IPS-NIHi11 (cell line): ENCODE results near the gene RBMS1.

Experiments used
- DNase-seq: peaks from one replicate; pipeline ENCODE4 v3.0.0; 2012; ENCODE audit warnings: mixed read lengths, low spot score

The RBMS1 gene

DNA sequence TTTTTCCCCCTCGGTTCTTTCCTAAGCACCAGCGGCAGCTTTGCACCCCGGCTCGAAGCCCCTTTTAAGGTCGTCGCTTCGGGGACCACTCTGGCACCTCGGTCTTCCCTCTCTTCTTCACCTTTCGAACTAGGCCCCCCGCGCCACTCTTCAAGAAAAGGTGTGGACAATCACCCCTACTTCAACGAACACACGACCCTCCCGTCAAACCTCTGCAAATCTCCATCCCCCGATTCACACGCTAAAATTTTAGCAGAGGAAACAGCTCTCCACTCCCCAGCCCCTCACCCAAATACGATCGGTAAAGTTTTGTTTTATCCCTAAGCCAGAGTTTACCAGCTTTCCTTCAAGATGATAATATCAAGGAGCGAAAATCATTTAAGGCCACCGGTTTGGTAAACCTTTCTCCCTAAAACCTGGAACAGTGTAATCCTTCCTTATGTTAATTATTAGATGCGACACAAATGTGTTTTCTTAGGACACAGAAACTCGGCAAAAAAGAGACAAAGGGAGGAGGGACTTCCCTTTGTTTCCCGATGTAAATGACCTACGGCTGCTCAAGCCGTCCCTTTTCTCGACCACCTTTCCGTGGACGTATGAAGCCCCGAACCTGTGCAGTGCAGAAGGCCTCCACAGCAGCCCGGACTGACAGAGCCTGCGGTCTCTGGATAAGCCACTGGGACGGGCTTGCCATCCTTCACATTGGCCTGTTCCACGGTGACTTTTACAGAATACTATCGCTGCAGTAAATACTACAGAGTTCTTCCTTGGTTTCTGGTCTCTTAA, 85.2 kb downstream of the RBMS1 start:
- peak; percentile 48 for DNase-seq

DNA sequence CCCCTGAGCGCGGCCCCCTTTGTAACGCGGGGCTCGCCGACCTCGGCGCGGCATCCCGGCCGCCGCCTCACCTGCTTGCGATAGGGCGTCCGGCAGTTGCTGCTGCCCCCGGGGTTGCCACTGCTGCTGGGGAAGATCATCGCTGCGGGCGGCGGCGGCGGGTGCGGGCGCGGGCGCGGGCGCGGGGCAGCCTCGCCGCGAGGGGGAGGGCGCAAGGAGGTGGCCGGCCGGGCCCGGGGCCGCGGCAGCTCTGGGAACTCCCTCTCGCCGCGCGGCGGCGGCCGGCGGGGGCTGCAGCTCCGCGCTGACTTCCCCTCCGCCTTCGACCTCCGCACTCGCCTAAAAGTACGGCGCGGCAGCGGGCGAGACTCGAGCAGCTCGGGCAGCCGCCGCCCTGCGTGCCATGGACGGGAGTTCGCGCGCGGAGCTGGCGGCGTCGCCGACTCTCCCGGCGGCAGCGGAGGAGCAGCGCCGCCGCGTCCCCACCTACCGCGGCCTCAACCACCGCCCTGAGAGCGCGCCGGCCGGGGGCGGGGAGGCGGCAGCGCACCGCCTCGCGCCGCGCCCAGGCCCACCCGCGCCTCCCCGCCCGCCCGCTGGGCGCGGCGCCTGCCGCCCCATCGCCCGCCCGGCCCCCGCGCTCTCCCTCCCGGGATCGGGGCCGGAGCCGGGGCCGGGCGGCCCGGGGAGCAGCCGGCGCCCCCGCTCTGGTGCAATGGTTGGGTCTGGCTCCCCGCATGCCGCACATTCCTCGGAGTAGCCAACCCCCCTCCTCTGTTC, 86.0 kb downstream of the RBMS1 start:
- DNase-seq, result peak; percentile 79

DNA sequence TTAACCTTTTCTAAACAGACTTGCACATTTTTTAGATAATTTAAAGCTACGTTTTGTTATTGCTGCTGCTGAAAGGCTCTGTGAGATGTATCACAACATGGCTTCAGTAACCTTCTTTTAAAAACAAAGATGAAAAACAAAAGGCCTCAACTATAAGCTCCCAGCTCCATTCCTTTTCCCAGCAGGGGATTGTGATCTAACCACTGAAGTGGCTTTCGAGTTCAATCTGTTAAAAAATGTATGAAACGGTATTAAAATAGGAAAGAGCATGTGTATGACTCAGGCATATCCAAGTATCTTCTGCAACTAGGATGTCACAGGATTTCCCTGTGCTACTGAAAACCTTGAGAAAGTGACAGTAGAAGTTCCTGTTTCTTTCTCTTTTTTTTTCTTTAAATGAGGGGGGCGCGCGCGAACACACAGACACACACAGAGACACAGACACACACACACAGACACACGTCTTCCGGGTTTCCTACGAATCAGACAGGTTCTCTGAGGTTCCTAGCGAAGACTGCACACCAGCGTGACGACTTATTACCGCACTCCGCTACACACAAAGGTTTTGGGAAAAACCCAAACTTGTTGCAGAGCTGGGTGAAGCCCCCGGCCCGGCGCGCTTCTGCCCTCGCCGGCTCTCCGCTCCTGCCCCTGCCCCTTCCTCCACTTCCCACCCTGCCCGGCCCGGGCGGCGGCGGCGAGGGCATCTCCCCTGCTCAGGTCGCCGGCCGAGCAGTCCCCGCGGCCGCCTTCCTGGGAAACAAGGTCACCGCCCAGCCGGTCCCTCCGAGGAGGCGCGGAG, 86.8 kb downstream of the RBMS1 start:
- DNase-seq, result no peak

DNA sequence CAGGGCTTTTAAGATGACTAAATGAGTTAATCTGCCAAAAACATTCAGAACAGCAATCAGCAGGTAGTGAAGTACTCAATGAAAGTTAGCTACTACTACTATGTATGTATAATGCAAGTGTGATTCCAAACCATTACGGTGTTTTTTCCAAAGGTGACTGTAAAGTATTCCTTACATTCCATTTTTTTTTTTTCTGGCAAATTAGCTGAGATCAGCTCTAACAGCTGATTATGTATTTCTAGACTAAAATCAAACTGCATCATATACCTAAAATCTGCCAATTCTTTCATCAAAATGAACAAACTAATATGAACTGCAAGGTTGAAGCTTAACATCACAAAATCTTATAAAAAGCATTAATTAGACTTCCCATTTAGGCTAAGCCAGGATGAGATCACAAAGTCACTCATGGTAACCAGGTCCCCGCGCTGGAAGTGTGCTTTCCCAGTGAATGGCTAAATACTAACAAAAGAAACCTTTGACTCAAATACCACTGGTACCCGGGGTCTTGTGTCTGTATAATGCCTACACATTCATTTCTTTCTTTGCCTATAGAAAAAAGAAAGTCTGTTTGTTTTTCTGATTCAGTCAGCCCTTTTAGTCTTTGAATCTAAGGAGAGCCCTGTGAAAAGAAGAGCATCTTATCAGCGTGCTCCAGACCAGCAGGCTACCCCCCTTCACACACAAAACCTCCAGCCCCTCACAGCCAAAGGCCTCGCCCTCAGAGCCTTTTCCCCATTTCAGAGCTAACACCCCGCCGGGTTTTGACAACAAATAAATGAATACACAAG, 88.3 kb downstream of the RBMS1 start:
- DNase-seq, result no peak

DNA sequence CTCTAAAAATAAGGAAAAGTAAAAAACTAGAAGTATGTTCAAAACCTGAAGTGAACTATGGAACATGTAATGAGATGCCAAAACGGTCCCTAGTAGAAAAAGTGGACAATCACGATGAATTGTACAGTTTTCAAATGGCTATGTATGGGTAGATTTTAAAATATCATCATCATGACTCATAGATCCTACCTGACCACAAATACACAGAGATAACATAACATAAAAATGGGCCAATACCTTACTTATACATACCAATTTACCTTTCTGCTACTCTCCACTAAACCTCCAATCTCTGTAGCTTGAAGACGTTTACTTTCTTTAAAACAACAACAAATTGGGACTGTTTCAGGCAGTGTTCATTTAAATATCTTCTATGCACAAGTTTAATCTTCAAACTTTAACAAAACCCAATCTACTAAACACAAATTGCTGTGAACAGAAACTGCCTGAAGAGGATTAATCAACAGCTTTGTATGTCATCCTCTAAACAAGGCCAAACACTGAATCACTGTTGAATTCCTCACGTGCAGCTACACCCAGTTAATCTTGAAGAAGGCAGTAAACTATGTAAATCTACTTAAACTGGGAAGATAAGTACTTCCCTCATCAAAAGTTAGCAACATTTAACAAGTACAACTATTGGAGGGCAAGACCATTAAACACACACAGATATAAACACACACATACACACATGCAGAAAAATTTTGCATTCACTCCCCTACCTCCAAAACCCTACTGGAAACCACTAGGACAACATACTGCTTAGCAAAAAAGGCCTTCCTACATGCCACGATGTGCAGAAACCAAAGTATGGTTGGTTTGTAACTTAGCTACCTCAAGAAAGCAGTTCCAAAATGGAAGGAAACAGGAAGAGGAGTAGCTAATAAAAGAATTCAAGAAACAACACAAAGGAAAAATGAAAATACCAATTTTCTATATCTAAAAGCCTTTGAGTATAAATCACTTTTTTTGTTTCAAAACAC, 90.3 kb downstream of the RBMS1 start:
- DNase-seq, result no peak

DNA sequence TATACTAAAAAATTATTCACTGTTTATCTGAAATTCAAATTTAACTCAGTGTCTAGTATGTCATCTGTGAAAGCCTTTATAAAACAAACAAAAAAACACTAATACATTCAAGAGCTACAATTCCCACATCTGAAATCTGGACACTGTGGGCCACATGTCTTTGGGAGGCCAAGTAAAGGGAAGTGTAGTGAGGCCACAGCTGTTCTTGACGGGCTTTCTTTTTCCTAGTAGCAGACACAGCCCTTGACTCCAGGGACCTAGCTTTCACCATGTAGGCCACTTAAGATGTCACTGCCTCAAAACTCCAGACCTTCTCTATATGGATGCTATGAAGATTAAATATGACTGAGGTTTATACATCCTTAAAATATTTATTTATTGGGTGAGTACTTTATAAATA, 91.1 kb downstream of the RBMS1 start:
- no peak for DNase-seq

DNA sequence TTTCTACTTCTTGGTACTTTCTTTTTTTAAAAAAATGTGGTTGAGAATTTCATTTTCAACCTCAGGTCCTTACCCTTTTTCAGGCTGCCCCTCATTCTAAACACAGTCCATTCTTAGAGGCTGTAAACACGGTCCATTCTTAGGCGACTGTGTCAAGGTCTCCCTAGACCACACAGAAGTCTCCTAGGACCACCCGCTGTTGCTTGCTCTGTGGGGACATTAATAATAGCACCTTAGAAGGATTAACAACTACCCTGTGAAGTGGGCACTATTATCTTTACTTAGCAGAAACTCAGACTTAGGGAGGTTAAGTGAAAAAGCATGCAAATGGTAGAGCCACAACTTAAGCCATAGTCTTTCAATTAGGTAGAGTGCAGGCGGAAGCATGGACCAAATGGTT, 91.7 kb downstream of the RBMS1 start:
- no peak for DNase-seq

DNA sequence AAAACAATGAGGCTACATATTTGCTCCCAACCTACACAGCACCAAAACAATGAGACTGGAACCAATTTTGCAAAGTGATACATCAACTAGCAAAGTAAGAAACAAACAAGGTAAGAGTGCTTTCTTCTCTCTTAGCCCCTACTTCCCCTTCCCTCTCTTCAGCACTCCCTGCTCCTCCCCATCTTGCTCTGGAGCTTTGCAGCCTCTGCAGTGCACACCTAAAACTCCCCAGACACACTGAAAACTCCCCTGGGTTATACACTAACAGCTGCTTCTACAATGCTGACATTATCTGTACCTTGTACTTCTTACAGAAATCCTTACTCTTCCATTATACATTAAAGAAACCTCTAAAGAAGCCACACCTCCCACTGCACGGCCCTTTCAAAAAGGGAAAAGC, 93.7 kb downstream of the RBMS1 start:
- no peak for DNase-seq

DNA sequence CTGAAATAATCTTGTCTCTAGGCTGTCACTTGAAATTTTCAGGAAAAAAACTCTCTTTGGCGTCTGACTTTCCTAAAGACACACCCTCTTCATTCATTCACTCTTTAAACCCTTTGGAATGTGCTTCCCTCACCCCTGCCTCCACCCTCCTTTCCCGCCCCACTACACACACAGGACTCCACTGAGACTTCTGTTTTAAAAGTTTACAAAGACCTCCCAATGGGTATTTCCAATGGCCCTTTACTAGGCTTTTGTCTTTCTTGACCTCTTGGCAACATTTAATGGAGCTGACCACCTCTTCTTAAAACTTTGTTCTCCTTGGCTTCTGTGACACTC, 96.1 kb downstream of the RBMS1 start:
- DNase-seq, result peak; percentile 42

DNA sequence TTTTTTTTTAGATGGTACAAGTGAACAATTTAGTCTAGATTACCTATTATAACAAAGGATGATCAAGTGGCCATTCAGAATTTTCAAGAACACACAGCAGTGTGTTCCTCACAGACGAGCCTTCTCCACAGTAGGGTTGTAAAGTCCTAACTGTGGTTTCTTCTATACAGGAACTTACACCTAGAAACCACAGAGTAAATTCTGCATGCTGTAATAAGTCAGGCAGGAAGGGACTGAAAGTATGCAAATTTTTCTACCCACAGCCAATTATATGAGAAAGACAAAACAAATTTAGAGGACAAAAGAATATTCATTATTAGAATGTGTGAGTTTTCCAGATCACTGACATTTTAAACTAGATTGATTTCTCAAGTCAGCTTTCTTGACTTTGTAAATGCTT, 99.5 kb downstream of the RBMS1 start:
- DNase-seq, result no peak

DNA sequence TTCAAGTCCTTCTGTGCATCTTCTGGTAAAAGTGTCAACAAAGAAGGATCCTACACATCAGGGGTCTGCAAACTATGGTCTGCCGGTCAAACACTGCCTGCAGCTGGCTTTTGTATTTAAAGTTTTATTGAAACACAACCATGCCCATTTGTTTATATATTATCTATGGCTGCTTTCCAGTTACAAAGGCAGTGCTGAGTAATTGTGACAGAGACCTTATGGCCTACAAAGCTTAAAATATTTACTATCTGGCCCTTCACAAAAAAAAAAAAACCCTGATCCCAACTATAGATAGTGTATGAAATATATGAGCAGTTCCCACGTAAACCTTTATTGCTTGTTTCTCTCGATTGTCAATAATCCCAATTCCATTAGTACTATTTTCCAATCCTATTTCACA, 101.4 kb downstream of the RBMS1 start:
- DNase-seq, result no peak

DNA sequence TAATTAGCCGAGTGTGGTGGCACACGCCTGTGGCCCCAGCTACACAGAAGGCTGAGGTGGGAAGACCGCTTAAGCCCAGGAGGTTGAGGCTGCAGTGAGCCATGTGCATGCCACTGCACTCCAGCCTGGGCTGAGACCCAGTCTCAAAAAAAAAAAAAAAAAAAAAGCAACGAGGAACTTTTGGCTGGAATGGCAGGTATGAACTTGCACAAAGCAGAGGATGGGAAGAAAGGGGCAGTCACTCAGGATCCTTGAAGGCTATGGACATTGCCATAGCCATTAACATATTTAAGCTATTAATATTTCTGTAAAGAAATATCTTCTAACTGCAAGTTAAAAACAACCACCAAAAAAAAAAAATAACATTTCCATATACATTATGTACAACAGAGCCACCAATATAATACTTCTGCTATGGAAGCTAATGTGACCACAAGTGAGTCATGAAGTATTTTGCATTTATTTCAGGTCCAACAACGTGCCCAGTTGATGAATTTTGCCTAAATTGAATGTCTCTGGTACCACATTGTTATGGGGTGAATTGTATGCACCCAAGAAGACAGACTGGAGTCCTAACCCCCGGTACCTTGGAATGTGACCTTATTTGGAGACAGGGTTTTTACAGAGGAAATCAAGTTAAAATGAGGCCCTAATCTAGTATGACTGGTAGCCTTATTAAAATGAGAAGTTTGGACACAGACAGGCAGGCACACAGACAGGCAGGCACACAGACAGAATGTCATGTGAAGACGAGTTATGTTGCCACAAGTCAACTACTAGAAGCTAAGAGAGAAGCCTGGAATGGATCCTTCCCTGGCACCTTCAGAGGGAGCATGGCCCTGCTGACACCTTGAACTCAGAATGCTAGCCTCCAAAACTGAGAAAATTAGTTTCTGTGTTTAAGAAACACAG, 102.8 kb downstream of the RBMS1 start:
- no peak for DNase-seq

DNA sequence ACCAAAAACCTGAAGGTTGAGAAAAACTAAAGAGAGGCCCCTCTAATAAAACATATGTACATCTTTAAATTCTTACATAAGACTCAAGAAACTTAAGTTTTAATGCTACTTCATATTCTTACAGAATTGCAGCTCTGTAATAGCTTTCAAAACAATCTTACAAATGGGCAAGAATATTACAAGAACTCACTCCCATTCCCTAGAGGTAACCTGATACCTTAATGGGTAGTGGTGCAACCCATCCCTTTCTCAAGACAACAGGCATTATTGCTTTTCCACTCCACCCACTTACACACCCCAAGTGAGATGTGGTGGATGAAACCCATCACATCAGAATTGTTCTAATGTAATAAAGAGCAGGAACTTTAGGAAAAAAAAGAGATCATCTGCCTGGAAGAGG, 103.7 kb downstream of the RBMS1 start:
- no peak for DNase-seq

DNA sequence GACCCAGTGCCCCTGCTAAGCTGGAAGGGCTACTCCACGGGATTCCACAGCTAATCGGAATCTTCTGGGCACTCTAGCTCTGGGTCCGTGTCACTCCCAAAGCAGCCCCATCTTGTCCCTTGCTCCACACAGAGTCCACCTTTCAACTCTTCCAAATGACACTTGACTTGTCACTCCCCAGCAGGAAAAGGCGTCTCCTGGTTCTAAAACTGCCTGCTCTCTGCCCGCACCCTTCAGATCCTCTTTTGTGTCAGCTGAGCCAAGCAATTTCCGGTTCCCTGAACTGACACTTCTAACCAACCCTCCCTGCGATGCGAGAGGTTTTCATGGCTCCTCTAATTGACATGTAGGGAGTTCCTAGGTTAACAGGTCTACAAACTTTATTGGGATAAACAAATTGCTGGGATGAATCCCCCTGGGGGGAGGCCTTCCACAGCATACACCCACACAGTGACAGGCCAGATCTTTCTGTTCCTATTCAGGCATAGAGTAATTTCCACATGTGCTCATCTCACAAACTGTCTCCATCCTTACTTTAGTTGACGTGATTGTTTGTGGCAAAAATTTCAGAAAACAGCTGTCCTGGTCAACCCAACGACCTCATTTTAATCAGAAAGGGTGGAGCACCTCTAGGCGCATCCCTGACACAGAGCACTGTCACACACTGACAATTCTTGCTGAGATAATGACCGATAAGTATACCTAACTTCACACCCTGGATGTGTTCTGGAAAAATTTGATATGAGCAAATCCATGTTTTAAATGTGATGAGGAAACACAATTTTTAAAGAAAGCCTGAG, 104.9 kb downstream of the RBMS1 start:
- no peak for DNase-seq

DNA sequence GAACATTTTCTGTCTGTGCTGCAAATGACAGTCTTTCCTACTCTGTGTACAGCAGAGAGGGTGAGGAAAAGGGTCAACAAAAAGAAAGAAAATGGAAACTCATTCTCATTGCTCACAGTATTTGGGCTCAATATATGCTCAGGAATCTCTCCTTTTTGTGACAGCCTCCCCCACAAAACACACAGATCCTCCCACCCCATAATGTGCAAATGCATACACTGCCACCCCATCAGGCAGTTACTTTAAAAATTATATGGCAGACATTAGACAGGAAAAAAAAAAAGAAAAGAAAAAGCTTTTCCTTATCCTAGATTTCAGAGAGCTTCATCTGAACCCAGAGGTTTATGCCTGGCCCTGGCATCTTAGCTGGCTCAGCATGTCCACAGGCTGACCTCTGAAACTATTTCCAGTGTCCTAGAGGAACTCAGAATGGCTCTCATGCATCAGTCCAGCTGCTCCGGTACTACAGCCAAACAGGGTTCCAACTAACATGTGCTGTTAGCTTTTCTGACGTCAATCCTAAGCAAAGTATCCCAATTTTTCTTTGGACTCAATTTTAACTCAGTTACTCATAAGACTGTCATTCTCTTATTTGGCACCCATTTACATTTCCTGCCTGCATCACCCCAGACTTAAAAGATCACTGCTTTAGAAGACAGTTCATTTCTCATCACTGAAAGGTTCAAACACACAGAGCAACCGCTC, 105.9 kb downstream of the RBMS1 start:
- no peak for DNase-seq

DNA sequence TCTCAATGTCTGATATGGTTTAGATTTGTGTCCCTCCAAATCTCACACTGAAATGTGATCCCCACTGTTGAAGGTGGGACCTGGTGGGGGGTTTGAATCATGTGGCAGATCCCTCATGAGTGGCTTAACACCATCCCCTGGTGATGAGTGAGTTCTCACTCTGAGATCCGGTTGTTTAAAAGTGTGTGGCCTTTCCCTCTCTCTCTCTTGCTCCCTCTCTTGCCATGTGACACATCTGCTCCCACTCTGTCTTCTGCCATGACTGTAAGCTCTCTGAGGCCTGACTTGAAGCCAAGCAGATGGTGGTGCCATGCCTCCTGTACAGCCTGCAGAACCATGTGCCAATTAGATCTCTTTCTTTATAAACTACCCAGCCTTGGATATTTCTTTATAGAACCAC, 108.8 kb downstream of the RBMS1 start:
- no peak for DNase-seq

DNA sequence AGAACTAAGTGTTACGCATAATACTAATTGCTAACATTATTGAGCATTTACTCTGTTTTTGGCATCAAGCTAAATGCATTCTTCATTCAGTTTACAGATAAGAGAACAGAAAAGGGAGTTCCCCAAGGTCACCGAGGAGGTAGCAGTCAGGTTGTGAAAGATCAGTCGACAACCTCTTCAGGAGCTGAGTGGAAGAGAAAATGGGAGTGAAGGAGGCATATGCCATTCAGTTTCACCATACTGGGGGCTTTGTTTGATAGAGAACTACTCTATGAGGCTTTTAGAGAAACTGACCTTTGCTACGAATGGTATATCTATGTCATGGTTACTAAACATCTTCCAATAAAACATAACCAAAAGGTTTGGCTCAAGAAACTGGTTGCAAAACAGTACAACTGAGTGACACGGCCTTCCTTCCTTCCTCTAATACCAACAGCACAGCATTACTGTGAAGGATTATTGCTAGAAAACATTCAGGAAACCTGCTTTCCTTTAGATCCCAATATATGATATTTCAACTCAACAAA, 112.1 kb downstream of the RBMS1 start:
- no peak for DNase-seq

DNA sequence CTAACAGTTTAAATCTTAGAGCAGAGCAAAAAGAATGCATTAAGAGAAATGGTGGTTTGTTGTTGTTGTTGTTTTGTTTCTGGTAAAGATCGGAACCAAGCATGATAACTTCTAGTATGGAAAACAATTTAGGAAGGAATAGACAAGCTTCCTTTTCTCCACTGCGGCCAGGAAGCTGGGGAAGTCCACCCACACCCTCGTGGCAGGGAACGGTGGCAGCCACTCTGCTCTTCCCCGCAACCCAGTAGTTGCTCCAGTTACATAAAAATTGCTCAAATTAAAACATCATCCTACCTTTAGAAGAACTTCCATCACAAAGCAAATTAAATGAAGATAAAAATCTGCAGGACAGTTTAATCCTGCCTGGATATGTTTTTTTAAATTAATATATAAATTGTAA, 113.0 kb downstream of the RBMS1 start:
- DNase-seq, result no peak
